ENCODE measurements around the gene TIMM23B.
"Not testable (repeated sequence)": the region's sequence is repeated elsewhere in the genome, so short reads cannot be mapped to it uniquely, and the experiment has no call there.

The TIMM23B gene

GRCh38 chr10:49977756-49978155, 35.9 kb downstream of the TIMM23B start:
- in situ Hi-C loops (cut with MboI; ENCODE audit: low sequenced_read_pairs) = not testable (repeated sequence)

GRCh38 chr10:49987207-49987606, 45.4 kb downstream of the TIMM23B start:
- in situ Hi-C loops (cut with MboI; ENCODE audit: low sequenced_read_pairs) = not testable (repeated sequence)

- in situ Hi-C loops (cut with MboI; ENCODE audit: low sequenced_read_pairs) = not testable (repeated sequence)
Observed at GRCh38 chr10:49988376-49988775, 46.5 kb downstream of the TIMM23B start, which contains the start of gene AGAP6. Gene AGAP6, plus strand, starts transcription at chr10:49988406. Its CDS starts 310 bp downstream, at chr10:49988716.

- in situ Hi-C loops (cut with MboI; ENCODE audit: low sequenced_read_pairs) = not testable (repeated sequence)
Observed at GRCh38 chr10:49995321-49995720, 53.5 kb downstream of the TIMM23B start.

- in situ Hi-C loops (cut with MboI; ENCODE audit: low sequenced_read_pairs) = not testable (repeated sequence)
Observed at GRCh38 chr10:50014024-50014423, 72.2 kb downstream of the TIMM23B start.

GRCh38 chr10:50015596-50016220, 73.9 kb downstream of the TIMM23B start:
- in situ Hi-C loops (cut with MboI; ENCODE audit: low sequenced_read_pairs) = not testable (repeated sequence)

GRCh38 chr10:50016926-50017325, 75.1 kb downstream of the TIMM23B start:
- in situ Hi-C loops (cut with MboI; ENCODE audit: low sequenced_read_pairs) = not testable (repeated sequence)

- in situ Hi-C loops (cut with MboI; ENCODE audit: low sequenced_read_pairs) = not testable (repeated sequence)
Observed at GRCh38 chr10:50017646-50018045, 75.8 kb downstream of the TIMM23B start.

- in situ Hi-C loops (cut with MboI; ENCODE audit: low sequenced_read_pairs) = not testable (repeated sequence)
Observed at GRCh38 chr10:50019279-50019678, 77.4 kb downstream of the TIMM23B start.

- in situ Hi-C loops (cut with MboI; ENCODE audit: low sequenced_read_pairs) = not testable (repeated sequence)
Observed at GRCh38 chr10:50020451-50021024, 78.7 kb downstream of the TIMM23B start.

- in situ Hi-C loops (cut with MboI; ENCODE audit: low sequenced_read_pairs) = no loop called here
Observed at GRCh38 chr10:50021646-50022045, 79.8 kb downstream of the TIMM23B start.
